ENCODE results near the gene IQSEC3.

IQSEC3 gene

GRCh38 chr12:78981-79380, 12.4 kb downstream of the IQSEC3 start:
- Histone ChIP-seq H3K9me3 (no peaks in the 10 kb centered on the region), H3K4me1 (no peaks in the 10 kb centered on the region), H3K4me3 (no peak overlapping the region), H3K36me3 (replicated peaks) (no peaks in the 10 kb centered on the region), H3K27me3 (ENCODE audit: low read depth) (peaks cover 59% of the 10 kb centered on the region)
- in situ Hi-C loops (cut with MboI; ENCODE audit: low sequenced_read_pairs) = no loop called here
- no peak for DNase-seq (ENCODE audit: low spot score in 2 of 2)

- in situ Hi-C loops (cut with MboI; ENCODE audit: low sequenced_read_pairs) = no loop called here
- H3K36me3 ChIP-seq (replicated peaks) = no peaks in the 10 kb centered on the region
- H3K4me1 ChIP-seq = no peaks in the 10 kb centered on the region
- no peak overlapping the region for H3K4me3 ChIP-seq
- H3K9me3 ChIP-seq = no peaks in the 10 kb centered on the region
- peaks cover 55% of the 10 kb centered on the region for H3K27me3 ChIP-seq (ENCODE audit: low read depth)
- DNase-seq (ENCODE audit: low spot score in 2 of 2) = no peak
These were observed 14.2 kb downstream of the IQSEC3 start for GRCh38 chr12:80681-81190.

- Histone ChIP-seq H3K27me3 (ENCODE audit: low read depth) (peaks cover 43% of the 10 kb centered on the region), H3K36me3 (replicated peaks) (no peaks in the 10 kb centered on the region), H3K4me3 (no peak overlapping the region), H3K9me3 (no peaks in the 10 kb centered on the region), H3K4me1 (no peaks in the 10 kb centered on the region)
- in situ Hi-C loops (cut with MboI; ENCODE audit: low sequenced_read_pairs) = no loop called here
- DNase-seq (ENCODE audit: low spot score in 2 of 2) = no peak
These were observed 16.2 kb downstream of the IQSEC3 start for GRCh38 chr12:82740-83139.

GRCh38 chr12:84056-84455, 17.5 kb downstream of the IQSEC3 start:
- no peaks in the 10 kb centered on the region for H3K4me1 ChIP-seq
- in situ Hi-C loops (cut with MboI; ENCODE audit: low sequenced_read_pairs) = no loop called here
- no peak overlapping the region for H3K4me3 ChIP-seq
- no peak for DNase-seq (ENCODE audit: low spot score in 2 of 2)
- peaks cover 40% of the 10 kb centered on the region for H3K27me3 ChIP-seq (ENCODE audit: low read depth)
- H3K9me3 ChIP-seq = no peaks in the 10 kb centered on the region
- no peaks in the 10 kb centered on the region for H3K36me3 ChIP-seq (replicated peaks)

- Histone ChIP-seq H3K36me3 (replicated peaks) (no peaks in the 10 kb centered on the region), H3K27me3 (ENCODE audit: low read depth) (peaks cover 29% of the 10 kb centered on the region), H3K9me3 (no peaks in the 10 kb centered on the region), H3K4me1 (no peaks in the 10 kb centered on the region), H3K4me3 (no peak overlapping the region)
- in situ Hi-C loops (cut with MboI; ENCODE audit: low sequenced_read_pairs) = no loop called here
- no peak for DNase-seq (ENCODE audit: low spot score in 2 of 2)
These were observed 18.7 kb downstream of the IQSEC3 start for GRCh38 chr12:85191-85666.

- Histone ChIP-seq H3K9me3 (no peaks in the 10 kb centered on the region), H3K4me1 (no peaks in the 10 kb centered on the region), H3K36me3 (replicated peaks) (no peaks in the 10 kb centered on the region), H3K27me3 (ENCODE audit: low read depth) (peaks cover 12% of the 10 kb centered on the region), H3K4me3 (no peak overlapping the region)
- DNase-seq (ENCODE audit: low spot score in 2 of 2) = no peak
- in situ Hi-C loops (cut with MboI; ENCODE audit: low sequenced_read_pairs) = no loop called here
These were observed 20.7 kb downstream of the IQSEC3 start for GRCh38 chr12:87315-87714.

GRCh38 chr12:87856-88255, 21.3 kb downstream of the IQSEC3 start:
- Histone ChIP-seq H3K9me3 (no peaks in the 10 kb centered on the region), H3K27me3 (ENCODE audit: low read depth) (peaks cover 7% of the 10 kb centered on the region), H3K36me3 (replicated peaks) (no peaks in the 10 kb centered on the region), H3K4me3 (no peak overlapping the region), H3K4me1 (no peaks in the 10 kb centered on the region)
- no peak for DNase-seq (ENCODE audit: low spot score in 2 of 2)
- in situ Hi-C loops (cut with MboI; ENCODE audit: low sequenced_read_pairs) = no loop called here

- Histone ChIP-seq H3K27me3 (ENCODE audit: low read depth) (no peaks in the 10 kb centered on the region), H3K9me3 (no peaks in the 10 kb centered on the region), H3K4me1 (no peaks in the 10 kb centered on the region), H3K4me3 (no peak overlapping the region), H3K36me3 (replicated peaks) (no peaks in the 10 kb centered on the region)
- in situ Hi-C loops (cut with MboI; ENCODE audit: low sequenced_read_pairs) = no loop called here
- no peak for DNase-seq (ENCODE audit: low spot score in 2 of 2)
These were observed 23.1 kb downstream of the IQSEC3 start for GRCh38 chr12:89653-90052.

- H3K9me3 ChIP-seq = no peaks in the 10 kb centered on the region
- DNase-seq (ENCODE audit: low spot score in 2 of 2) = no peak
- no peaks in the 10 kb centered on the region; the same call in 1 of the 2 replicates for H3K27me3 ChIP-seq (ENCODE audit: low read depth)
- no peaks in the 10 kb centered on the region for H3K4me1 ChIP-seq
- no peaks in the 10 kb centered on the region for H3K36me3 ChIP-seq (replicated peaks)
- in situ Hi-C loops (cut with MboI; ENCODE audit: low sequenced_read_pairs) = no loop called here
- H3K4me3 ChIP-seq = no peak overlapping the region
These were observed 24.6 kb downstream of the IQSEC3 start for GRCh38 chr12:91213-91612.

GRCh38 chr12:93266-94005, 26.9 kb downstream of the IQSEC3 start:
- no peak for DNase-seq (ENCODE audit: low spot score in 2 of 2)
- Histone ChIP-seq H3K9me3 (no peaks in the 10 kb centered on the region), H3K36me3 (replicated peaks) (no peaks in the 10 kb centered on the region), H3K27me3 (ENCODE audit: low read depth) (peaks cover 3% of the 10 kb centered on the region), H3K4me1 (no peaks in the 10 kb centered on the region), H3K4me3 (no peak overlapping the region)
- in situ Hi-C loops (cut with MboI; ENCODE audit: low sequenced_read_pairs) = no loop called here

GRCh38 chr12:96543-96942, 30.0 kb downstream of the IQSEC3 start:
- no peaks in the 10 kb centered on the region for H3K36me3 ChIP-seq (replicated peaks)
- in situ Hi-C loops (cut with MboI; ENCODE audit: low sequenced_read_pairs) = no loop called here
- H3K4me3 ChIP-seq = no peak overlapping the region
- no peak for DNase-seq (ENCODE audit: low spot score in 2 of 2)
- no peaks in the 10 kb centered on the region for H3K4me1 ChIP-seq
- no peaks in the 10 kb centered on the region for H3K9me3 ChIP-seq
- H3K27me3 ChIP-seq (ENCODE audit: low read depth) = peaks cover 3% of the 10 kb centered on the region

- Histone ChIP-seq H3K4me1 (no peaks in the 10 kb centered on the region), H3K4me3 (no peak overlapping the region), H3K36me3 (replicated peaks) (no peaks in the 10 kb centered on the region), H3K27me3 (ENCODE audit: low read depth) (peaks cover 3% of the 10 kb centered on the region), H3K9me3 (no peaks in the 10 kb centered on the region)
- DNase-seq (ENCODE audit: low spot score in 2 of 2) = no peak
- in situ Hi-C loops (cut with MboI; ENCODE audit: low sequenced_read_pairs) = no loop called here
These were observed 32.4 kb downstream of the IQSEC3 start for GRCh38 chr12:98924-99352.

- no peaks in the 10 kb centered on the region for H3K36me3 ChIP-seq (replicated peaks)
- H3K4me3 ChIP-seq = no peak overlapping the region
- DNase-seq (ENCODE audit: low spot score in 2 of 2) = no peak
- H3K27me3 ChIP-seq (ENCODE audit: low read depth) = peaks cover 3% of the 10 kb centered on the region
- in situ Hi-C loops (cut with MboI; ENCODE audit: low sequenced_read_pairs) = no loop called here
- no peaks in the 10 kb centered on the region for H3K9me3 ChIP-seq
- H3K4me1 ChIP-seq = no peaks in the 10 kb centered on the region
These were observed 33.0 kb downstream of the IQSEC3 start for GRCh38 chr12:99605-100004.

- Histone ChIP-seq H3K4me3 (no peak overlapping the region), H3K9me3 (no peaks in the 10 kb centered on the region), H3K27me3 (ENCODE audit: low read depth) (peaks cover 3% of the 10 kb centered on the region; the same call in 1 of the 2 replicates), H3K36me3 (replicated peaks) (no peaks in the 10 kb centered on the region), H3K4me1 (no peaks in the 10 kb centered on the region)
- DNase-seq (ENCODE audit: low spot score in 2 of 2) = no peak
- in situ Hi-C loops (cut with MboI; ENCODE audit: low sequenced_read_pairs) = no loop called here
These were observed 35.7 kb downstream of the IQSEC3 start for GRCh38 chr12:101969-102878.

Measured in HAP-1 (cell line).